Hepatocyte (in vitro differentiated cells): Measurements from ENCODE around the gene SSR2. TPM values are rescaled to one million over a fixed set of nuclear protein-coding genes. Genes with fewer than 3 reads are reported as not detected.

ENCODE experiments used
- DNase-seq: peaks from one replicate; pipeline ENCODE4 v3.0.0-alpha.2; 2016; ENCODE audit warnings: low spot score
- H2AFZ ChIP-seq: fragments of 200-600 bp; sonication (generic); 2 replicates; pipeline ENCODE4 v1.6.0; 2016; ENCODE audit warnings: antibody characterized with exemption, mild to moderate bottlenecking
- H3K27ac ChIP-seq: fragments of 200-600 bp; sonication (generic); 2 replicates; pipeline ENCODE4 v1.5.1; 2016; ENCODE audit warnings: mild to moderate bottlenecking
- H3K27me3 ChIP-seq: fragments of 200-600 bp; sonication (generic); 2 replicates; pipeline ENCODE4 v1.6.1; 2016
- H3K36me3 ChIP-seq: fragments of 200-600 bp; sonication (generic); replicated peaks from 2 replicates; pipeline ENCODE4 v1.5.1; 2016; ENCODE audit warnings: low read depth; ENCODE audit not compliant: insufficient read depth
- H3K4me1 ChIP-seq: fragments of 200-600 bp; sonication (generic); 2 replicates; pipeline ENCODE4 v1.5.1; 2016; ENCODE audit warnings: mild to moderate bottlenecking, moderate library complexity; ENCODE audit not compliant: insufficient read depth
- H3K4me2 ChIP-seq: fragments of 200-600 bp; sonication (generic); 2 replicates; pipeline ENCODE4 v1.6.0; 2016
- H3K4me3 ChIP-seq: fragments of 200-600 bp; sonication (generic); 2 replicates; pipeline ENCODE4 v1.5.1; 2016; ENCODE audit warnings: mild to moderate bottlenecking
- H3K79me2 ChIP-seq: fragments of 200-600 bp; sonication (generic); 2 replicates; pipeline ENCODE4 v1.6.0; 2017; ENCODE audit warnings: mild to moderate bottlenecking
- H3K9me2 ChIP-seq: fragments of 200-600 bp; sonication (generic); replicated peaks from 2 replicates; pipeline ENCODE4 v1.6.0; 2017; ENCODE audit warnings: mild to moderate bottlenecking; ENCODE audit not compliant: insufficient read depth
- H3K9me3 ChIP-seq: fragments of 200-600 bp; sonication (generic); 2 replicates; pipeline ENCODE4 v1.5.1; 2016; ENCODE audit warnings: low read depth, mild to moderate bottlenecking
- H4K20me1 ChIP-seq: fragments of 200-600 bp; sonication (generic); 2 replicates; pipeline ENCODE4 v1.6.0; 2016; ENCODE audit warnings: mild to moderate bottlenecking; ENCODE audit not compliant: insufficient read depth, poor library complexity, severe bottlenecking
- CTCF ChIP-seq: fragments of 200-600 bp; sonication (generic); IDR thresholded peaks from 2 replicates; pipeline ENCODE4 v1.5.1; 2016; ENCODE audit warnings: antibody characterized with exemption, mild to moderate bottlenecking; ENCODE audit not compliant: poor library complexity
- EZH2 ChIP-seq: fragments of 200-600 bp; sonication (generic); IDR thresholded peaks from 2 replicates; pipeline ENCODE4 v1.6.1; 2016; ENCODE audit warnings: antibody characterized with exemption, mild to moderate bottlenecking, borderline replicate concordance
- EZH2phosphoT487 ChIP-seq: fragments of 200-600 bp; sonication (generic); IDR thresholded peaks from one replicate; pipeline ENCODE4 v1.6.1; 2018; ENCODE audit warnings: antibody characterized with exemption, mild to moderate bottlenecking, low read depth, moderate library complexity; ENCODE audit not compliant: unreplicated experiment, severe bottlenecking
- WGBS: methylation state at CpG from one replicate; pipeline ENCODE4 v1.1.6; 2016; ENCODE audit warnings: low lambda C conversion rate; ENCODE audit errors: missing lambda C conversion rate; 5-methylcytosine and 5-hydroxymethylcytosine counted together
- polyA plus RNA-seq: library from polyadenylated mRNA; unstranded; fragments of >200 nt; fragmentation: Nextera tagmentation; extraction: Ambion mirVana; gene quantifications from 2 replicates; pipeline ENCODE4 v1.2.1, GENCODE V29; 2016
- total RNA-seq: library from RNA; depleted of rRNA; stranded (reverse); fragments of >200 nt; gene quantifications from 2 replicates; pipeline ENCODE4 v1.2.3, GENCODE V29; 2014

Gene SSR2
- total and polyA plus RNA-seq, 2 experiments from 2014 or later: 326 to 393 TPM

- Histone ChIP-seq H3K9me2 (no peaks in the 10 kb centered on the region), H3K79me2 (peaks cover 17% of the 10 kb centered on the region), H3K27ac (no peak overlapping the region), H2AFZ (no peak overlapping the region), H3K27me3 (no peaks in the 10 kb centered on the region), H3K9me3 (no peaks in the 10 kb centered on the region), H4K20me1 (peaks cover 7% of the 10 kb centered on the region), H3K4me1 (no peaks in the 10 kb centered on the region), H3K4me3 (no peak overlapping the region), H3K36me3 (no peaks in the 10 kb centered on the region), H3K4me2 (no peak overlapping the region)
- DNase-seq: no peak
- WGBS: 90% methylated on average over 7 of the region's 7 CpGs
- no peak for TF ChIP-seq CTCF
- no peak for TF ChIP-seq EZH2phosphoT487
- TF ChIP-seq EZH2: no peak
These were observed 56.6 kb downstream of the SSR2 start for GRCh38 chr1:155964193-155964592.

- no peak for DNase-seq
- Histone ChIP-seq H4K20me1 (peaks cover 3% of the 10 kb centered on the region), H3K27me3 (no peaks in the 10 kb centered on the region), H3K4me2 (no peak overlapping the region), H3K4me3 (no peak overlapping the region), H3K36me3 (no peaks in the 10 kb centered on the region), H3K9me3 (no peaks in the 10 kb centered on the region), H3K9me2 (no peaks in the 10 kb centered on the region), H3K4me1 (no peaks in the 10 kb centered on the region), H2AFZ (no peak overlapping the region), H3K79me2 (peaks cover 2% of the 10 kb centered on the region), H3K27ac (no peak overlapping the region)
- TF ChIP-seq EZH2 (no peak), CTCF (no peak), EZH2phosphoT487 (no peak)
- WGBS: 97% methylated on average over 15 of the region's 18 CpGs
These were observed 58.0 kb downstream of the SSR2 start for GRCh38 chr1:155962599-155963211.

GRCh38 chr1:155961937-155962336 lies 58.8 kb downstream of the SSR2 start:
- no peaks in the 10 kb centered on the region for H3K79me2 ChIP-seq
- TF ChIP-seq CTCF (no peak), EZH2phosphoT487 (no peak), EZH2 (no peak)
- no peaks in the 10 kb centered on the region for H3K4me1 ChIP-seq
- no peak overlapping the region for H3K27ac ChIP-seq
- WGBS: 83% methylated on average over 14 of the region's 14 CpGs
- H3K27me3 ChIP-seq: no peaks in the 10 kb centered on the region
- no peaks in the 10 kb centered on the region for H4K20me1 ChIP-seq
- no peaks in the 10 kb centered on the region for H3K36me3 ChIP-seq
- H3K4me3 ChIP-seq: no peak overlapping the region
- no peak overlapping the region for H3K4me2 ChIP-seq
- H3K9me2 ChIP-seq: no peaks in the 10 kb centered on the region
- no peak for DNase-seq
- no peak overlapping the region for H2AFZ ChIP-seq
- H3K9me3 ChIP-seq: no peaks in the 10 kb centered on the region
